ENCODE results near the gene CDKN2A. TPM values are rescaled to one million over a fixed set of nuclear protein-coding genes. Genes with fewer than 3 reads are reported as not detected.

CDKN2A gene
- 107 and 128 TPM in 2 replicates for total RNA-seq (2014; rRNA removed; shearing (Covaris generic))

- no peaks in the 10 kb centered on the region for H3K9me3 ChIP-seq (replicated peaks)
- peak in 1 of 2 experiments; percentile 84 for DNase-seq
- H3K4me1 ChIP-seq, result peaks cover 10% of the 10 kb centered on the region; the same call in 1 of the 2 replicates
- peak within 1 kb of the TSS; percentile 96 for H3K4me3 ChIP-seq
- no peaks in the 10 kb centered on the region for H3K27me3 ChIP-seq
- peak within 1 kb of the TSS; percentile 95 for H3K27ac ChIP-seq
- H3K36me3 ChIP-seq, result peaks cover 6% of the 10 kb centered on the region; the same call in 1 of the 2 replicates
Measured at GRCh38 chr9:21993893-21994555, at the start of gene CDKN2A. Gene CDKN2A (minus strand): TSS chr9:21994392.

- H3K4me1 ChIP-seq, result peaks cover 46% of the 10 kb centered on the region
- peaks cover 2% of the 10 kb centered on the region; the same call in 1 of the 2 replicates for H3K36me3 ChIP-seq
- no peaks in the 10 kb centered on the region for H3K9me3 ChIP-seq (replicated peaks)
- DNase-seq, result no peak
- H3K27me3 ChIP-seq, result no peaks in the 10 kb centered on the region
- H3K4me3 ChIP-seq, result no peak overlapping the region
- no peak overlapping the region for H3K27ac ChIP-seq
Measured at GRCh38 chr9:22043928-22044327, 49.7 kb upstream of the CDKN2A start.

GRCh38 chr9:22041775-22042174 is 47.6 kb upstream of the CDKN2A start:
- Histone ChIP-seq H3K9me3 (replicated peaks) (no peaks in the 10 kb centered on the region), H3K27me3 (no peaks in the 10 kb centered on the region), H3K36me3 (no peaks in the 10 kb centered on the region), H3K4me1 (peaks cover 46% of the 10 kb centered on the region), H3K4me3 (no peak overlapping the region), H3K27ac (peak overlapping the region; percentile 63)
- peak; percentile 51 to 76 for DNase-seq

- H3K4me1 ChIP-seq, result peaks cover 46% of the 10 kb centered on the region
- no peak for DNase-seq
- no peaks in the 10 kb centered on the region for H3K27me3 ChIP-seq
- peak overlapping the region; percentile 63 for H3K27ac ChIP-seq
- no peaks in the 10 kb centered on the region for H3K36me3 ChIP-seq
- H3K4me3 ChIP-seq, result no peak overlapping the region
- no peaks in the 10 kb centered on the region for H3K9me3 ChIP-seq (replicated peaks)
Measured at GRCh38 chr9:22041344-22041743, 47.2 kb upstream of the CDKN2A start.

- Histone ChIP-seq H3K4me1 (peaks cover 46% of the 10 kb centered on the region), H3K9me3 (replicated peaks) (no peaks in the 10 kb centered on the region), H3K27me3 (no peaks in the 10 kb centered on the region), H3K36me3 (no peaks in the 10 kb centered on the region), H3K27ac (peak overlapping the region; percentile 63; the same call in 1 of the 2 replicates), H3K4me3 (no peak overlapping the region)
- no peak for DNase-seq
Measured at GRCh38 chr9:22040760-22041159, 46.6 kb upstream of the CDKN2A start.

GRCh38 chr9:22039258-22039657 is 45.1 kb upstream of the CDKN2A start:
- Histone ChIP-seq H3K9me3 (replicated peaks) (no peaks in the 10 kb centered on the region), H3K4me3 (no peak overlapping the region), H3K27me3 (no peaks in the 10 kb centered on the region), H3K36me3 (no peaks in the 10 kb centered on the region), H3K27ac (no peak overlapping the region), H3K4me1 (peaks cover 34% of the 10 kb centered on the region)
- DNase-seq, result no peak

- Histone ChIP-seq H3K4me1 (peaks cover 28% of the 10 kb centered on the region), H3K36me3 (peaks cover 2% of the 10 kb centered on the region; the same call in 1 of the 2 replicates), H3K9me3 (replicated peaks) (no peaks in the 10 kb centered on the region), H3K27me3 (no peaks in the 10 kb centered on the region), H3K4me3 (no peak overlapping the region), H3K27ac (no peak overlapping the region)
- peak in 1 of 2 experiments; percentile 46 for DNase-seq
Measured at GRCh38 chr9:22037954-22038690, 43.9 kb upstream of the CDKN2A start.

GRCh38 chr9:22036866-22037626 is 42.9 kb upstream of the CDKN2A start:
- H3K36me3 ChIP-seq, result peaks cover 4% of the 10 kb centered on the region; the same call in 1 of the 2 replicates
- H3K27me3 ChIP-seq, result no peaks in the 10 kb centered on the region
- no peak overlapping the region for H3K27ac ChIP-seq
- H3K4me3 ChIP-seq, result no peak overlapping the region
- peaks cover 17% of the 10 kb centered on the region for H3K4me1 ChIP-seq
- H3K9me3 ChIP-seq (replicated peaks), result no peaks in the 10 kb centered on the region
- DNase-seq, result no peak

GRCh38 chr9:22035591-22036011 is 41.4 kb upstream of the CDKN2A start:
- H3K27me3 ChIP-seq, result no peaks in the 10 kb centered on the region
- no peak for DNase-seq
- no peaks in the 10 kb centered on the region for H3K9me3 ChIP-seq (replicated peaks)
- no peak overlapping the region for H3K4me3 ChIP-seq
- H3K36me3 ChIP-seq, result peaks cover 4% of the 10 kb centered on the region; the same call in 1 of the 2 replicates
- no peak overlapping the region for H3K27ac ChIP-seq
- peaks cover 3% of the 10 kb centered on the region for H3K4me1 ChIP-seq

- Histone ChIP-seq H3K4me3 (no peak overlapping the region), H3K9me3 (replicated peaks) (no peaks in the 10 kb centered on the region), H3K27me3 (no peaks in the 10 kb centered on the region), H3K36me3 (peaks cover 4% of the 10 kb centered on the region; the same call in 1 of the 2 replicates), H3K4me1 (no peaks in the 10 kb centered on the region), H3K27ac (no peak overlapping the region)
- no peak for DNase-seq
Measured at GRCh38 chr9:22033012-22033630, 38.9 kb upstream of the CDKN2A start.

- DNase-seq, result no peak
Measured at GRCh38 chr9:22031655-22032411, 37.6 kb upstream of the CDKN2A start.

GRCh38 chr9:22030101-22030598 is 36.0 kb upstream of the CDKN2A start:
- Histone ChIP-seq H3K9me3 (replicated peaks) (no peaks in the 10 kb centered on the region), H3K36me3 (peaks cover 4% of the 10 kb centered on the region; the same call in 1 of the 2 replicates), H3K4me1 (no peaks in the 10 kb centered on the region), H3K27me3 (no peaks in the 10 kb centered on the region), H3K4me3 (no peak overlapping the region), H3K27ac (no peak overlapping the region)
- DNase-seq, result no peak

More at GRCh38 chr9:22031655-22032411, 37.6 kb upstream of the CDKN2A start:
- no peaks in the 10 kb centered on the region for H3K9me3 ChIP-seq (replicated peaks)
- H3K4me1 ChIP-seq, result no peaks in the 10 kb centered on the region
- no peak overlapping the region for H3K27ac ChIP-seq
- peaks cover 4% of the 10 kb centered on the region; the same call in 1 of the 2 replicates for H3K36me3 ChIP-seq
- H3K27me3 ChIP-seq, result no peaks in the 10 kb centered on the region
- H3K4me3 ChIP-seq, result no peak overlapping the region

- no peak for DNase-seq
- H3K27ac ChIP-seq, result no peak overlapping the region
- no peak overlapping the region for H3K4me3 ChIP-seq
- H3K36me3 ChIP-seq, result peaks cover 4% of the 10 kb centered on the region; the same call in 1 of the 2 replicates
- H3K27me3 ChIP-seq, result no peaks in the 10 kb centered on the region
- H3K4me1 ChIP-seq, result no peaks in the 10 kb centered on the region
- H3K9me3 ChIP-seq (replicated peaks), result no peaks in the 10 kb centered on the region
Measured at GRCh38 chr9:22029231-22029630, 35.0 kb upstream of the CDKN2A start.

Measured in SJCRH30 (cell line).